Measurements from ENCODE around the gene TNNI2.
"Not testable (repeated sequence)": the region's sequence is repeated elsewhere in the genome, so short reads cannot be mapped to it uniquely, and the experiment has no call there.

Gene TNNI2

GRCh38 chr11:1813356-1813755 is 25.4 kb upstream of the TNNI2 start:
- CTCF ChIA-PET: interaction anchor here (2.2 kb wide), 1 partner anchor 20 kb away, joined by 8 read pairs; no protein-coding TSS in a partner anchor
- not testable (repeated sequence) for H3K4me3 Mint-ChIP-seq, H3K36me3 Mint-ChIP-seq, H3K9me3 Mint-ChIP-seq, H3K4me1 Mint-ChIP-seq, DNase-seq, H3K27ac Mint-ChIP-seq
- peaks cover 45% of the 10 kb centered on the region for H3K27me3 Mint-ChIP-seq

GRCh38 chr11:1814691-1815090 is 24.1 kb upstream of the TNNI2 start:
- H3K27me3 Mint-ChIP-seq: peaks cover 45% of the 10 kb centered on the region
- no peak overlapping the region for H3K4me3 Mint-ChIP-seq
- DNase-seq: no peak
- no peaks in the 10 kb centered on the region for H3K4me1 Mint-ChIP-seq
- CTCF ChIA-PET: interaction anchor here (1.0 kb wide), 1 partner anchor 12 kb away, joined by 3 read pairs; no protein-coding TSS in a partner anchor
- H3K27ac Mint-ChIP-seq: no peak overlapping the region
- H3K9me3 Mint-ChIP-seq: peaks cover 5% of the 10 kb centered on the region
- H3K36me3 Mint-ChIP-seq: no peaks in the 10 kb centered on the region

GRCh38 chr11:1815311-1815710 is 23.5 kb upstream of the TNNI2 start:
- CTCF ChIA-PET: no interaction called here
- no peaks in the 10 kb centered on the region for H3K4me1 Mint-ChIP-seq
- H3K27me3 Mint-ChIP-seq: peaks cover 41% of the 10 kb centered on the region
- no peak overlapping the region for H3K27ac Mint-ChIP-seq
- H3K9me3 Mint-ChIP-seq: peaks cover 5% of the 10 kb centered on the region
- DNase-seq: no peak
- no peak overlapping the region for H3K4me3 Mint-ChIP-seq
- H3K36me3 Mint-ChIP-seq: no peaks in the 10 kb centered on the region

DNA sequence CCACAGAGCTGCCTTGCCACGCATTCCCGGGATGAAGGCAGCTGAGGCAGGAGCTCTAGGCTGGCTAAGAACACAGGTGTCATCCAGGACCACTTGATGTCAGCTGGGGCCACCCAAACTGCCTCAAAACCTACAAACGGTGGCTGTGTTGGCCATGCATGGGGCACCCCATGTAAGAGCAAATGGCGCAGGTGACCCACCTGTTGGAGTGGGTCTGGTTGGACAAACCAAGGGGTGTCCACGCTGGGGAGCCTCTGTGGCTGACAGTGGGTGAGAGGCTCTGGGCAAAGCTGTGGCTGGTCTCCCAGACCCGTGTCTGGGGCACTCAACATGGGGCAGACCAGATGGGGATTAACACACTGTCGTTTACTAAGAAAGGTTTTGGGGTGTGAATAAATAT is 23.0 kb upstream of the TNNI2 start:
- H3K27me3 Mint-ChIP-seq: peaks cover 38% of the 10 kb centered on the region
- H3K36me3 Mint-ChIP-seq: no peaks in the 10 kb centered on the region
- DNase-seq: no peak
- CTCF ChIA-PET: no interaction called here
- no peaks in the 10 kb centered on the region for H3K4me1 Mint-ChIP-seq
- H3K27ac Mint-ChIP-seq: no peak overlapping the region
- peaks cover 5% of the 10 kb centered on the region for H3K9me3 Mint-ChIP-seq
- no peak overlapping the region for H3K4me3 Mint-ChIP-seq

DNA sequence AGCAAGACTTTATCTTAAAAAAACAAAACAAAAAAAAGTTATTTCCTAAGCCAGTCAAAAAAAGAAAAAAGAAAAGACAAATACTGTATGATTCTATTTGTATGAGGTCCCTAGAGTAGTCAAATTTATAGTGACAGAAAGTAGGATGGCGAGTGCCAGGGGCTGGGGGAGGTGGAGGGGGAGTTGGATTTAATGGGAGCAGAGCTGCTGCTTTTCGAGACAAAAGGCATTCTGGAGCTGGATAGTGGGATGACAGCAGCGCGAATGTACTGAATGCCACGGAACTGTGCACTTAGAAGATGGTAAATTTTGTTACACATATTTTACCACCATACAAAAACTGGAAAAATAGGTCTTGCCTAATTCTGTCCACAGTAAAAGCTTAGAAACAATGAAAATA is 21.8 kb upstream of the TNNI2 start:
- no peak overlapping the region for H3K4me3 Mint-ChIP-seq
- H3K36me3 Mint-ChIP-seq: no peaks in the 10 kb centered on the region
- CTCF ChIA-PET: interaction anchor here (0.9 to 1.3 kb wide), 2 partner anchors 12 to 124 kb away, joined by 3 read pairs; no protein-coding TSS in a partner anchor
- no peaks in the 10 kb centered on the region for H3K4me1 Mint-ChIP-seq
- peaks cover 32% of the 10 kb centered on the region for H3K27me3 Mint-ChIP-seq
- peaks cover 5% of the 10 kb centered on the region for H3K9me3 Mint-ChIP-seq
- H3K27ac Mint-ChIP-seq: no peak overlapping the region
- DNase-seq: no peak

DNA sequence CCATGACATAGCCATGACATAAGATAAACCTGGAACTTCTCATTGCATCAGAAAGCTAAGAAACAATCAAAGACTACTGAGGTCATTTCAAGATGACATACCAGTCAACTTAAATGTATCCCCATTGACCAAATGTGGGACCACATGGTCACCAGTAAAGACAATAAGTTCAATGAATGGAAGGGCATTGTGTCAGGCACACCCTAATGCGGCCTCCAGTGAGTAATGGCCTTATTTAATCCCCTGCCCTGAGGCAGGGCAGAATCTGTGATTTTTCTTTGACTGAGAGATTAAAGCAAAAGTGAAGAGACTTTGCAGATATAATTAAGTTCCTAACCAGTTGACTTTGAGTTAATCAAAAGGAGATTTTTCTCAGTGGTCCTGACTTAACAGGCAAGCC is 21.3 kb upstream of the TNNI2 start:
- DNase-seq: no peak
- Mint-ChIP-seq H3K27ac (no peak overlapping the region), H3K4me1 (no peaks in the 10 kb centered on the region), H3K36me3 (no peaks in the 10 kb centered on the region), H3K27me3 (peaks cover 27% of the 10 kb centered on the region), H3K9me3 (peaks cover 5% of the 10 kb centered on the region), H3K4me3 (no peak overlapping the region)
- CTCF ChIA-PET: interaction anchor here (0.9 to 1.3 kb wide), 3 partner anchors 12 to 124 kb away, joined by 3 read pairs; no protein-coding TSS in a partner anchor

- peaks cover 5% of the 10 kb centered on the region for H3K9me3 Mint-ChIP-seq
- peaks cover 24% of the 10 kb centered on the region for H3K27me3 Mint-ChIP-seq
- CTCF ChIA-PET: interaction anchor here (0.9 kb wide), 2 partner anchors 13 to 14 kb away, joined by 3 read pairs; no protein-coding TSS in a partner anchor
- no peaks in the 10 kb centered on the region for H3K36me3 Mint-ChIP-seq
- no peak overlapping the region for H3K27ac Mint-ChIP-seq
- H3K4me3 Mint-ChIP-seq: no peak overlapping the region
- H3K4me1 Mint-ChIP-seq: no peaks in the 10 kb centered on the region
- DNase-seq: no peak
Observed at GRCh38 chr11:1819074-1819473, 19.7 kb upstream of the TNNI2 start.

DNA sequence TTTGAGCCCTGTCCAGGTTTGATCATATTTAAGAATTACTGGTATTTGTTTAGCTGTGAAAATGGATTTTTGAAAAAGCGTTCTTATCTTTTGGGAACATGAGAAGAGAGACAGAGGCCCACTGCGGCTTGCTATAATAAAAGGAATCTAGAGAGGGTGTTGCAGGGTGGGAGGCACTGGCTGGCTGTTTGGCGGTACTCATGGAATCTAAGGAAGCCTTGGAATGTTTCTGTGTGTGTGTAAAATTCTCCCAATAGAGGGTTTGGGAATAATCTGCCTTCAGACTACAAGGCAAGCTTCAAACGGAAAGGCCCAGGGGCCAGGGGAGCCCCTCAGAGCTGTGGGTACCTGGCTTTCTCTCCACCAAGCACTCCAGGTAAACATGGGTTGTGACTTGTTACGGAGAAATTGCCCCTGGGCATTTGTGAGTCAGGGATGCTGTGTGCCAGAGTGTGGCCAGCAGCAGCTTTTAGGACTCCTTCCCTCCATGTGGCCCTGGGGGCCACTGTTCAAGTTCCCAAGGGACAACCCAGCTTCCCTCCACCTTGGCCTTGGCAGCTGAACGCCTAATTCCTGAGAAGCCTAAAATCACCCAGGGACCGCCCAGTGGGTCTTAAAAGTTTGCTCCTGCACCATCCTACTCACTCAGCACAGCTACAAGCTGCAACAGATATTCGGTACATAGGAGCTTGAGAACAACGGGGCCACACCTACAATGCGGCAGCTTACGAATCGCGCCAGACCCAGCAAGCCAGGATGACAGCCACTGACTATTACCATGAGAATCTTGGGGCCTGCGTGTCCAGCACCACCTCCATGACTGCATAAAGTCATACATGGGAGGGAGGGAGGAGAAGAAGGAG is 18.1 kb upstream of the TNNI2 start:
- Mint-ChIP-seq H3K4me3 (no peak overlapping the region), H3K4me1 (no peaks in the 10 kb centered on the region), H3K36me3 (no peaks in the 10 kb centered on the region), H3K9me3 (peaks cover 5% of the 10 kb centered on the region), H3K27me3 (peaks cover 15% of the 10 kb centered on the region), H3K27ac (no peak overlapping the region)
- CTCF ChIA-PET: interaction anchor here (1.1 to 1.5 kb wide), 2 partner anchors 12 to 127 kb away, joined by 5 to 7 read pairs; no protein-coding TSS in a partner anchor
- no peak for DNase-seq

- CTCF ChIA-PET: interaction anchor here (1.8 to 2.8 kb wide), 2 partner anchors 12 to 128 kb away, joined by 10 to 14 read pairs; partner anchors contain the start of gene SYT8
- Mint-ChIP-seq H3K4me3 (no peak overlapping the region), H3K4me1 (no peaks in the 10 kb centered on the region), H3K36me3 (no peaks in the 10 kb centered on the region), H3K27ac (no peak overlapping the region), H3K27me3 (peaks cover 12% of the 10 kb centered on the region), H3K9me3 (peaks cover 5% of the 10 kb centered on the region)
- DNase-seq: no peak
Observed at GRCh38 chr11:1821562-1821961, 17.2 kb upstream of the TNNI2 start.

DNA sequence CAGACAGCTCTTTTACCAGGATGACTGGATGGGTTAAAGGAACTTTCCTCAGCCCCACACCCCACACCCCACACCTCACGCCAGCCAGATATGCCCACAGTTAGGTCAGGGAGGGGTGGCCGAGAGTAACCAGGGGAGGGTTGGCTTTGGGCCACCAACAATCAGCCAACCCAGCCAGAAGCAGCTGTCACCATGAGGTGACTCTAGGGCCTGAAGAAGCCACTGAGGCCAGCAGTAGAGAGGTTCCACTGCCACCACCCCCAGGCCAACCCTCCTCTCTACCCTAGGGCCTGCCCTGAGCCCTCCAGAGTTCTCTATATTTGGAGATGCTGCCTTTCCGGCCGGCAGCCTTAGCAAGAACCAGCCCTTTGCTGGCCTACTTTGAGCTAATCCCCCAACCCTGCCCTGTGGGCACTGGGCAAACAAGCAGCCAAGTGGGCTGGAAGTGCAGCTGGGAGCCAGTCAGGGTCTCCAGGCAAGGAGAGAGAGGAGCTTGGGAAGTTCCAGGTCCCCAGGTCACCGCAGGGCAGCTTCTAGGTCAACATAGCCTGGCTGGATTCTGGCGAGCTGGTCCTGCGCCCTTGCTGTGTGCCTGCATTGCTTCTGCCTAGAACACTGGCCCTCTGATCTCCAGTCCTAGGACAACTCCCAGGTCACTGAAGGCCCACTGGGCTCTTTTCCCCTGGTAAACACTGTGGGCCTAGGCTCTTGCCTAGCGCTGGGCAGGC is 16.0 kb upstream of the TNNI2 start:
- CTCF ChIA-PET: interaction anchor here (1.2 to 2.8 kb wide), 3 partner anchors 11 to 170 kb away, joined by 5 to 14 read pairs (median 10); partner anchors contain the start of gene SYT8
- H3K36me3 Mint-ChIP-seq: no peaks in the 10 kb centered on the region
- H3K9me3 Mint-ChIP-seq: peaks cover 3% of the 10 kb centered on the region
- H3K4me1 Mint-ChIP-seq: no peaks in the 10 kb centered on the region
- H3K27ac Mint-ChIP-seq: no peak overlapping the region
- no peak overlapping the region for H3K4me3 Mint-ChIP-seq
- peaks cover 7% of the 10 kb centered on the region for H3K27me3 Mint-ChIP-seq
- no peak for DNase-seq

GRCh38 chr11:1823376-1824220 is 15.2 kb upstream of the TNNI2 start:
- no peaks in the 10 kb centered on the region for H3K4me1 Mint-ChIP-seq
- no peak overlapping the region for H3K4me3 Mint-ChIP-seq
- H3K9me3 Mint-ChIP-seq: peaks cover 3% of the 10 kb centered on the region
- H3K27me3 Mint-ChIP-seq: peaks cover 13% of the 10 kb centered on the region
- no peak overlapping the region for H3K27ac Mint-ChIP-seq
- no peak for DNase-seq
- H3K36me3 Mint-ChIP-seq: no peaks in the 10 kb centered on the region
- CTCF ChIA-PET: interaction anchor here (1.8 to 2.8 kb wide), 3 partner anchors 10 to 130 kb away, joined by 7 to 14 read pairs (median 10); partner anchors contain the start of gene SYT8

DNA sequence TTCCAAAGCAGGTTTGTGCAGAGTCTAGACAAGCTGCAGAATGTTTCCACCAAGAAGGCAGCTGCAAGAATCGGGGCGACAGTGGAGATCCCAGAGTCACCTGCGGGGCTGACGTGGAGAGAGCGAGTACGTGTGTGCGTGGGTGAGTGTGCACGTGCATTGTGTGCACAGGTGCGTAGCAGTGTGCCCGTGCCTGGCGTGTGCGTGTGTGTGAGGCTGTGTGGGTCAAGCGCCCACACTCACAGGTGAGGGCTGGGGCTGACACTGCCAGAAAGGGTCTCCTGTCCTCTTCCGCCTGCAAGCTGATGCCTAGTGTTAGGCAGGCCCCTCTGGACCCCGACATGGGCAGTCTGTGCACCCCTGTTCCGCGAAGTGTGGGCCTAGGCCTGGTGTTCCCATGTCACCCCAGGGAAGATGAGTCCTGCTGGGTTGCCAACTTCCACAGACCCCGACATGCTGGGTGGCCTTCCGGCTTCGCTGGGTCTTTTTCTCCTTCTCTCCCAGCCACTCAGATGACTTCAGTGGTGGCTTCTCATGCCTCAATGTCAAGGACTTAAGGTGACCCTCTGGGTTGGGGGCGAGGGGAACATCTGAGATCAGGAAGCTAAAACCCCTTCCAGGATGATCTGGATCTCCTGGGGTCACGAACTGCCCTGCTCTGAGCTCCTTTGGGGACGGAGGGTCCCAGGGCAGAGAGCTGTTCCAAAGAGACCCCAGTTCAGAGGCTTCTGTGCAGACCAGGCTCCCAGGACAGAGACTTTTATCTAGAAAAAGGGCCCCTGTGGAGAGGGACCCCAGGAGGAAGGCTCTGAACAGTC is 14.4 kb upstream of the TNNI2 start:
- DNase-seq: no peak
- no peaks in the 10 kb centered on the region for H3K36me3 Mint-ChIP-seq
- H3K27ac Mint-ChIP-seq: no peak overlapping the region
- H3K9me3 Mint-ChIP-seq: peaks cover 2% of the 10 kb centered on the region
- CTCF ChIA-PET: interaction anchor here (1.0 to 2.8 kb wide), 3 partner anchors 9 to 131 kb away, joined by 3 to 14 read pairs (median 7); partner anchors contain the start of gene SYT8
- H3K4me3 Mint-ChIP-seq: no peak overlapping the region
- no peaks in the 10 kb centered on the region for H3K4me1 Mint-ChIP-seq
- peaks cover 21% of the 10 kb centered on the region for H3K27me3 Mint-ChIP-seq

All from activated naive CD4-positive, alpha-beta T cell treated with anti-CD3 and anti-CD28 coated beads, Interleukin-2, amount 10 ng/mL, durations not matched to agents 7 days and 5 days (primary cell).